Neural cell (in vitro differentiated cells): ENCODE results near the gene CEACAM21. TPM values are rescaled to one million over a fixed set of nuclear protein-coding genes. Genes with fewer than 3 reads are reported as not detected.

Experiments
- H2AFZ ChIP-seq: fragments of 200-600, 300-800 bp; sonication (generic), shearing (Covaris generic); 2 replicates; pipeline ENCODE4 v1.6.0; 2014; ENCODE audit warnings: low read depth, mild to moderate bottlenecking, antibody characterized with exemption, low read length, moderate library complexity
- H3F3A ChIP-seq: fragments of 200-600 bp; shearing (Covaris generic); 2 replicates; pipeline ENCODE4 v1.6.1; 2016; ENCODE audit warnings: mild to moderate bottlenecking, moderate library complexity, mixed read lengths, antibody characterized with exemption, low read length; ENCODE audit not compliant: insufficient read depth, poor library complexity, severe bottlenecking
- H3K27ac ChIP-seq: fragments of 200-600, 300-800 bp; sonication (generic), shearing (Covaris generic); 2 replicates; pipeline ENCODE4 v1.5.1; 2014; ENCODE audit warnings: mild to moderate bottlenecking, low read length, moderate library complexity
- H3K27me3 ChIP-seq: fragments of 300-800, 200-600 bp; sonication (generic), shearing (Covaris generic); 2 replicates; pipeline ENCODE4 v1.6.0; 2014; ENCODE audit warnings: mild to moderate bottlenecking, low read depth, low read length, moderate library complexity; ENCODE audit not compliant: insufficient read depth
- H3K36me3 ChIP-seq: fragments of 300-800, 200-600 bp; sonication (generic), shearing (Covaris generic); 2 replicates; pipeline ENCODE4 v1.5.1; 2014; ENCODE audit warnings: mild to moderate bottlenecking, antibody characterized with exemption, low read length, moderate library complexity; ENCODE audit not compliant: insufficient read depth
- H3K4me2 ChIP-seq: fragments of 300-800, 200-600 bp; sonication (generic), shearing (Covaris generic); 2 replicates; pipeline ENCODE4 v1.6.0; 2014; ENCODE audit warnings: mild to moderate bottlenecking, low read length
- H3K4me3 ChIP-seq: fragments of 300-800, 200-600 bp; sonication (generic), shearing (Covaris generic); 2 replicates; pipeline ENCODE4 v1.5.1; 2014; ENCODE audit warnings: mild to moderate bottlenecking, low read length, moderate library complexity
- H3K79me2 ChIP-seq: fragments of 200-600 bp; shearing (Covaris generic); replicated peaks from 2 replicates; pipeline ENCODE4 v1.6.0; 2014; ENCODE audit warnings: mild to moderate bottlenecking, low read length, moderate library complexity; ENCODE audit not compliant: insufficient read depth
- H3K9ac ChIP-seq: fragments of 300-800, 200-600 bp; sonication (generic), shearing (Covaris generic); 2 replicates; pipeline ENCODE4 v1.6.1; 2016; ENCODE audit warnings: mild to moderate bottlenecking, low read length, mixed read lengths
- H3K9me2 ChIP-seq: fragments of 200-600 bp; shearing (Covaris generic); 2 replicates; pipeline ENCODE4 v1.6.1; 2016; ENCODE audit warnings: mild to moderate bottlenecking, low read length, mixed read lengths; ENCODE audit not compliant: insufficient read depth
- H3K9me3 ChIP-seq: fragments of 200-600, 300-800 bp; sonication (generic), shearing (Covaris generic); 2 replicates; pipeline ENCODE4 v1.6.1; 2016; ENCODE audit warnings: mild to moderate bottlenecking, mixed run types, low read length, moderate library complexity, mixed read lengths
- H4K20me1 ChIP-seq: fragments of 200-600 bp; shearing (Covaris generic); 2 replicates; pipeline ENCODE4 v1.6.1; 2016; ENCODE audit warnings: mild to moderate bottlenecking, mixed run types; ENCODE audit not compliant: insufficient read depth
- EP300 ChIP-seq: fragments of 450-650 bp; conservative IDR thresholded peaks from 2 replicates; pipeline ENCODE4 v1.6.1; 2014; ENCODE audit warnings: antibody characterized with exemption, mild to moderate bottlenecking, moderate library complexity; ENCODE audit not compliant: poor library complexity, severe bottlenecking
- EZH2 ChIP-seq: fragments of 200-600, 300-800 bp; shearing (Covaris generic), sonication (generic); IDR thresholded peaks from 2 replicates; pipeline ENCODE4 v1.6.1; 2014; ENCODE audit warnings: antibody characterized with exemption, low read length, borderline replicate concordance, mild to moderate bottlenecking; ENCODE audit not compliant: insufficient read depth, poor library complexity, severe bottlenecking
- MXI1 ChIP-seq: fragments of 450-650 bp; conservative IDR thresholded peaks from 2 replicates; pipeline ENCODE4 v1.6.1; 2014; ENCODE audit warnings: antibody characterized with exemption, mild to moderate bottlenecking; ENCODE audit not compliant: poor library complexity, severe bottlenecking
- POLR2AphosphoS5 ChIP-seq: IDR thresholded peaks from 2 replicates; pipeline ENCODE4 v1.6.1; 2012
- RAD21 ChIP-seq: fragments of 450-650 bp; conservative IDR thresholded peaks from 2 replicates; pipeline ENCODE4 v1.6.1; 2014; ENCODE audit warnings: antibody characterized with exemption, mild to moderate bottlenecking, moderate library complexity
- SMC3 ChIP-seq: fragments of 450-650 bp; conservative IDR thresholded peaks from 2 replicates; pipeline ENCODE4 v1.6.1; 2014; ENCODE audit warnings: antibody characterized with exemption, mild to moderate bottlenecking, moderate library complexity; ENCODE audit not compliant: poor library complexity
- TAF1 ChIP-seq: IDR thresholded peaks from 2 replicates; pipeline ENCODE4 v1.6.1; 2012; ENCODE audit warnings: low read depth
- polyA plus RNA-seq: library from polyadenylated mRNA; depleted of rRNA; stranded (reverse); fragments of >200 nt; gene quantifications from 2 replicates; pipeline ENCODE4 v1.2.3, GENCODE V29; 2014
- TF ChIP-seq, protein P1 (sequence below): fragments of 450-650 bp; IDR thresholded peaks from 2 replicates; pipeline ENCODE4 v1.5.1; 2014; ENCODE audit warnings: antibody characterized with exemption, mild to moderate bottlenecking, moderate library complexity; ENCODE audit not compliant: poor library complexity, severe bottlenecking
- TF ChIP-seq, protein P2 (sequence below): IDR thresholded peaks from 2 replicates; pipeline ENCODE4 v1.6.1; 2012; ENCODE audit warnings: borderline replicate concordance

The CEACAM21 gene
- polyA plus RNA-seq, 1 donor from 2014 or later = 2.9 TPM

DNA sequence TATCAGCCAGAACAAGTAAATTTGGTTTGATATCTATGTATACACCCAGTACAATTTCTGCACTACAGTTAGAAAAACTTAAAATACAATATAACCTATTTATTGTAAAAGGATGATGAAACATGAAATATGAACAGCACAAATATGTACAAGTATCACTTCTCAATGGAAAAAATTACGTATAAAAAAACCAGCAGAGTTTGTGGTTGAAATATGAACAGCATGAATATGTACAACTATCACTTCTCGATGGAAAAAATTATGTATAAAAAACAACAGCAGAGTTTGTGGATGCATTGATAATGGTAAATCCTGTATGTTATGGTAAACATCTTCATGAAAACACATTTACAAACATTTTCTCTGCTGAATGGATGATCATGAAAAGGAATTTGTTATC is 32.4 kb upstream of the CEACAM21 start:
- TF ChIP-seq SMC3 (no peak), RAD21 (no peak), EZH2 (no peak)
- TF ChIP-seq, protein P1, sequence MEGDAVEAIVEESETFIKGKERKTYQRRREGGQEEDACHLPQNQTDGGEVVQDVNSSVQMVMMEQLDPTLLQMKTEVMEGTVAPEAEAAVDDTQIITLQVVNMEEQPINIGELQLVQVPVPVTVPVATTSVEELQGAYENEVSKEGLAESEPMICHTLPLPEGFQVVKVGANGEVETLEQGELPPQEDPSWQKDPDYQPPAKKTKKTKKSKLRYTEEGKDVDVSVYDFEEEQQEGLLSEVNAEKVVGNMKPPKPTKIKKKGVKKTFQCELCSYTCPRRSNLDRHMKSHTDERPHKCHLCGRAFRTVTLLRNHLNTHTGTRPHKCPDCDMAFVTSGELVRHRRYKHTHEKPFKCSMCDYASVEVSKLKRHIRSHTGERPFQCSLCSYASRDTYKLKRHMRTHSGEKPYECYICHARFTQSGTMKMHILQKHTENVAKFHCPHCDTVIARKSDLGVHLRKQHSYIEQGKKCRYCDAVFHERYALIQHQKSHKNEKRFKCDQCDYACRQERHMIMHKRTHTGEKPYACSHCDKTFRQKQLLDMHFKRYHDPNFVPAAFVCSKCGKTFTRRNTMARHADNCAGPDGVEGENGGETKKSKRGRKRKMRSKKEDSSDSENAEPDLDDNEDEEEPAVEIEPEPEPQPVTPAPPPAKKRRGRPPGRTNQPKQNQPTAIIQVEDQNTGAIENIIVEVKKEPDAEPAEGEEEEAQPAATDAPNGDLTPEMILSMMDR = no peak
- Histone ChIP-seq H3K27ac (no peak overlapping the region), H3K9me3 (no peaks in the 10 kb centered on the region), H4K20me1 (no peaks in the 10 kb centered on the region), H3K9me2 (no peaks in the 10 kb centered on the region), H3K36me3 (no peaks in the 10 kb centered on the region), H3F3A (no peaks in the 10 kb centered on the region), H3K27me3 (no peaks in the 10 kb centered on the region), H3K4me2 (no peak overlapping the region), H3K79me2 (no peaks in the 10 kb centered on the region), H2AFZ (no peak overlapping the region), H3K9ac (no peak overlapping the region), H3K4me3 (no peak overlapping the region)

DNA sequence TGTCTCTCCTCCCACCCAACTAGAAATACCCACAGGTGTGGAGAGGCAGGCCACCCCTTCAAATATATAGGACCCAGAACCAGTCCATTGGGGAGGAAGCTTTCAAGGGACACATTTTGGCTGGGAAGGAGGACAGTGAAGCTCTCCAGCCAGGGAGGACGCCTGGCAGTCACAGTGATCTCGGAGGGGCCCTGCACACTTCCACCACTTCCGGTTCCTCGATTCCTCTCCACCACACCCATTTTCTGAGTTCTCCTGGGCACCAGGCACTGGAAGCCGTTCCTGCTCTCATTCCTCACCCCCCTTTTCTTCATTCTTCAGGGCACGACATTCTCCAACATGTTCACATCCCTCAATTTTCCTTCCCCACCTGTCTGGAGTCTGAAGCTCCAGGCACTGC is 30.4 kb upstream of the CEACAM21 start:
- Histone ChIP-seq H2AFZ (no peak overlapping the region), H4K20me1 (no peaks in the 10 kb centered on the region), H3K4me3 (no peak overlapping the region), H3K79me2 (no peaks in the 10 kb centered on the region), H3F3A (no peaks in the 10 kb centered on the region), H3K36me3 (no peaks in the 10 kb centered on the region), H3K9ac (no peak overlapping the region), H3K9me2 (no peaks in the 10 kb centered on the region), H3K27me3 (no peaks in the 10 kb centered on the region), H3K27ac (no peak overlapping the region), H3K9me3 (no peaks in the 10 kb centered on the region), H3K4me2 (no peak overlapping the region)
- TF ChIP-seq MXI1 = no peak
- no peak for TF ChIP-seq EP300
- TF ChIP-seq, protein P2, sequence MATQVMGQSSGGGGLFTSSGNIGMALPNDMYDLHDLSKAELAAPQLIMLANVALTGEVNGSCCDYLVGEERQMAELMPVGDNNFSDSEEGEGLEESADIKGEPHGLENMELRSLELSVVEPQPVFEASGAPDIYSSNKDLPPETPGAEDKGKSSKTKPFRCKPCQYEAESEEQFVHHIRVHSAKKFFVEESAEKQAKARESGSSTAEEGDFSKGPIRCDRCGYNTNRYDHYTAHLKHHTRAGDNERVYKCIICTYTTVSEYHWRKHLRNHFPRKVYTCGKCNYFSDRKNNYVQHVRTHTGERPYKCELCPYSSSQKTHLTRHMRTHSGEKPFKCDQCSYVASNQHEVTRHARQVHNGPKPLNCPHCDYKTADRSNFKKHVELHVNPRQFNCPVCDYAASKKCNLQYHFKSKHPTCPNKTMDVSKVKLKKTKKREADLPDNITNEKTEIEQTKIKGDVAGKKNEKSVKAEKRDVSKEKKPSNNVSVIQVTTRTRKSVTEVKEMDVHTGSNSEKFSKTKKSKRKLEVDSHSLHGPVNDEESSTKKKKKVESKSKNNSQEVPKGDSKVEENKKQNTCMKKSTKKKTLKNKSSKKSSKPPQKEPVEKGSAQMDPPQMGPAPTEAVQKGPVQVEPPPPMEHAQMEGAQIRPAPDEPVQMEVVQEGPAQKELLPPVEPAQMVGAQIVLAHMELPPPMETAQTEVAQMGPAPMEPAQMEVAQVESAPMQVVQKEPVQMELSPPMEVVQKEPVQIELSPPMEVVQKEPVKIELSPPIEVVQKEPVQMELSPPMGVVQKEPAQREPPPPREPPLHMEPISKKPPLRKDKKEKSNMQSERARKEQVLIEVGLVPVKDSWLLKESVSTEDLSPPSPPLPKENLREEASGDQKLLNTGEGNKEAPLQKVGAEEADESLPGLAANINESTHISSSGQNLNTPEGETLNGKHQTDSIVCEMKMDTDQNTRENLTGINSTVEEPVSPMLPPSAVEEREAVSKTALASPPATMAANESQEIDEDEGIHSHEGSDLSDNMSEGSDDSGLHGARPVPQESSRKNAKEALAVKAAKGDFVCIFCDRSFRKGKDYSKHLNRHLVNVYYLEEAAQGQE = no peak
- TF ChIP-seq POLR2AphosphoS5 = no peak
- TF ChIP-seq RAD21 = no peak
- TF ChIP-seq TAF1 = no peak
- no peak for TF ChIP-seq SMC3
- TF ChIP-seq EZH2 = no peak
- TF ChIP-seq, protein P1 = no peak
